HG03439 (cell line): ENCODE measurements around the gene UQCC5.

ENCODE experiments used
- ATAC-seq: cut with Tn5 transposase; IDR thresholded peaks from one replicate; pipeline ENCODE4 v1.9.1; 2021; ENCODE audit warnings: mild to moderate bottlenecking, moderate library complexity; ENCODE audit not compliant: unreplicated experiment

Gene UQCC5

DNA sequence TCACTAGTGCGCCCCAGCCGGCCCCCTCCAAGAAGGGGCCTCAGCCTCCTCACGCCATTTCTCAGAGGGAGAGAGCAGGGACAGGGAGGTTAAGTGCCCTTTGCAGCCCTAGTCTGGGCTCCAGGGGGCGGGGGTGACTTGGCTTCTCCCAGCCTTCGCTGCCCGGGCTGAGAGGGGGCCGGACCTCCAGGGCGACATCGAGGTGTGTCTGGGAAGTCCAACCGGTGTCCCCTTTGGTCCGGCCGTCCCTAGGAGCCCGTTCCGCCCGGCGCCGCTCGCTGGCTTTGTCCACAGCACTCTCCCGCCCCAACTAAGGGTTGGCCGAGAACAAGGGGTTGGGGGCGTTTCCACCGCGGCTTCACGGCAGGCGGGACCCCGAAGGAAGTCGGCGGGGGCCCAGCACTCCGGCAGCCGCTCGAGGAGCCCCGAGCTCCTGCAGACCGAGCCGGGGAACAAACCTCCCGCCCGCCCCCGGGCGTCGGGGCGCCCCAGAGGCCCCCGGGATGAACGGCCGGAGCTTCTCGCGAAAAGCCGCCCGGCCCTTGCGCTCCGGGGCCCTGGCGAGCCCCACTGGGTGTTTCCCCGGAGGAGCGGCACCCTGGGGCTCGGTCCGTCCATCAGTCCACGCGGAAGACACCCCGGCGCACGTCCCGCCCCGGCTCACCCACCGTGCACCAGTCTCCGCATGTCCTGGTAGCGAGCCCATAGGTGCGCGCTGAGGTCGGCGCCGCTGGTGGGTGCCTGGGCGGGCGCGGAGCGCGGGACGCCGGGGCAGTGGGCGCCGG, 3.4 kb upstream of the UQCC5 start:
- no peak for ATAC-seq

DNA sequence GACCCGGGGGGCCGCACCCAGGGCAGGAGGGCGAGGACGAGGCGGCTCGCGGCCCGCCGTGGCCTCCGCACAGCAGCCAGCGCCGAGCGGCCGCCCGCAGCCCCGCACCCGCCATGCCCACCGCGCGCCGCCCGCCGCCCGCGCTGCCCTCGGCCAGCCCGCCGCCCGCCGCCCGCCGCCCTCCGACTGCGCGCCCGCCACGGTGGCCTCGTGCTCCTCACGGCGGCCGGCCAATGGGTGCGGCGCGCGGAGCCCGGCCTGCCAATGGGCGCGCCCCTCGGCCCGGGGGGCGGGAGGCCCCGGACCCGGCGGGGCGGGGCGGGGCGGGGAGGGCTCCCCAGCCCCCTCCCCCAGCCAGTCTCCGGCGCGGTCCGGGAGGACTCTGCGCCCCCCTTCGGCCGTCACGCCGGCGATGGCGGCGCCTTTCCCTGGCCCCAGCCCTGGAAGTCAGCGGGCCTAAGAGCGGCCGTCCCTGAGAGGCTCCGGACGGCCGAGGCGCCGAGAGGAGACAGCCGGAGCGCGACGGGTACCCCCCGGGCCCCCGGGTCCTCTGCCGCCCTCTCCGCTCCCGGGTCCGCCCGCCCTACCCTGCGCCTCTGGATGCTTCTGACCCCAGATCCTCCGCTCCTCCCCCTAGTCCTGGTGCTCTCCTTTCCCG, 2.7 kb upstream of the UQCC5 start, which contains the start of gene NT5DC2:
TSS of gene NT5DC2 (minus strand) at position 235 of the 658 bp plus-strand sequence. CDS start at position 115, 120 bp downstream.
- peak; percentile 37 for ATAC-seq

DNA sequence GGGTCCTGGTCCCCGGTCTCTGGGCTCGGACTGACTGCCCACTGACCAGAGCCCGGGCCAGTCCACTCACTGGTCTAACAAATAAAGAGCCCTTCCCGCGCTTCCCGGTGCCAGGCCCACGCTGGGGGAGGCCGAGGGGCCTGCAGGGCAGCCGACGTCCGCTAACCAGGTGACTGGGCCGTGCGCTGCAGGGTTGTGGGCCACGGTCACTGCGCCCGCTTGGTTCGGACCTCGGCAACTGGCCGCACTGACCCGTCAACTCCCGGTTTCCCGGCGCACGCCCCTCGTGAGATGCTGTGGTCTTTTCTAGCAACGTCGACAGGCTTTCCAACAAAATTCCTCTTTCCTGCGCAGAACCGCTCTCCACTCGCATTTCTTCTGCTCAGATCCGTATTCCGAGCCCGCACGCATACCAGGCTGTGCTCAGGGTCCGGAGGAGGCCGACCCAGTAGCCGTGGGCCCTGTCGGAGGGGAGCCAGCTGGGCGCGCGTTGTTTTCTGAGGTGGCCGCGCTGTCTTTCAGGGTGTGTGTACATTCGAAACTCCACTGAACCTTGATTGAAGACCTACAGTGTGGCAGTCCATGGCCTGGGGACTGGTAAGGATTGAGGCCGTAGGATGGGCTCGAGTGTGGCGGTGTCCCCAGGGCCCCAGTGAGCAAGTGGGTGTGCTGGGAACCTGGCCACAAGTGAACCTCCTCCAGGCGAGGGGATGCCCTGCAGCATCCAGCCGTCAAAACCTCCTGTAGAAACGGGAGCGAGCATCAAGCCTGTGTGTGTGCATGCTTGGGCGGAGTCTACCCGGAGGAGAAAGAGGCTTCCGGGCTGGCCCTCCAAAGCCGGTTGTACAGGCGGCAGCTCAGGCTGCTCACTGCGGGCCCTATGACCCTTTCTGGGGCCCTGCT, 1.9 kb upstream of the UQCC5 start:
- ATAC-seq, result no peak

DNA sequence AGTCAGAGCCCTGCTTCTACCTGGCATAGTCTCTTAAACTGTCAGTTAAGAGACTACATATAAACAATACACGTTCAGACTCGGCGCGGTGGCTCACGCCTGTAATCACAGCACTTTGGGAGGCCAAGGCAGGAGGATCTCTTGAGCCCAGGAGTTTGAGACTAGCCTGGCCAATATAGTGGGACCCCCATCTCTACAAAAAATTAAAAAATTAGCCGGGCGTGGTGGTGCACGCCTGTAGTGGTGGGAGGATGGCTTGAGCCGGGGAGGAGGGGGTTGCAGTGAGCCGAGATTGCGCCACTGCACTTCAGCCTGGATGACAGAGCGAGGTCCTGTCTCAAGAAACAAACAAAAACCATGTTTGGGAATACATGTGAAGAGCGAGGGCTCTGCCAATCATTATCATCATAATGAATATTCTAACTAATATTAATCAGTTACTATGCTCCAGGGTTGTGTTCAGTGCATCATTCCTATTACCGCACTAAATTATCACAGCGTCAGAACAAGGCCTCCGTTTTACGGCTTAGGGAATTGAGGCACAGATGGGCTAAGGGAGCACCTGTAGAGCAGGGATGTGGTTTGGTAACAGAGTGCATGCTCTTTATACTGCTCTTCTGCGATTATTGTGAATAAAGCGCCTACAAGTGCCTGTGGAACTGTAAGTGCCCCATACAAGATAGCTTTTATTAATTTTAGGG, 844 bp upstream of the UQCC5 start:
- no peak for ATAC-seq

- no peak for ATAC-seq
Measured at GRCh38 chr3:52536112-52536368, 365 bp upstream of the UQCC5 start.

GRCh38 chr3:52537165-52537620, 788 bp downstream of the UQCC5 start:
- ATAC-seq, result no peak

DNA sequence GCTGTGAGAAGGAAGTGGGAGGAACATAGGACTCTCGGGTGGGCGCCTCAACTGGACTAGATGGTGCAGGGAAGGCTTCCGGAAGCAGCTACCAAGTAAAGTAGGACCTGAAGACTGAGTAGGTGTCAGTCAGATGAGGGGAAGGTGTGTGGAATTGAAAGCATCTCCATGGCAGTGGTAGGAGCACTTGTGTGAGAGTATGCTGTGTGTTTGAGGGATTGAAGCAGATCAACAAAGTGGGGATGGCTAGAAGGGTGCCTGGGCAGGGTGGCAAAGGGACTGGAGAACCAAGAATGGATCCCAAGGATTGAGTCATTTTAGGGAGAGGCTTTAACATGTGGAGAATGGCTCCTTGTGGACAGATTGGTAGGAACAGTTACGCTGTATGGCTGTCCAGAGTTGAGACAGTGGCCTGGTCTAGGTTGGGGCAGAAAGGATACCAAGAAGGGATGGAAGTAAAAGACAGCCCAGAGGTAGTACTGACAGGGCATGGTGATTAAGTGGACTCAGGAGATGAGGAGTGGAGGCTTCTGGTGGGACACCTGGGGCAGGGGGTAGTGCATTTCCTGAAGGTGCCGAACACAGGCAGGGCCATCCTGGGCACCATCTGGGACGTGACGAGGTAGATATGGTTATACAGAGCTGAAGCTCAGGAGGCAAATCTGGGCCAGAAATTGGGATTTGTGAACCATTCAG, 1.5 kb downstream of the UQCC5 start:
- no peak for ATAC-seq

- no peak for ATAC-seq
Measured at GRCh38 chr3:52539010-52539653, 2.7 kb downstream of the UQCC5 start.

DNA sequence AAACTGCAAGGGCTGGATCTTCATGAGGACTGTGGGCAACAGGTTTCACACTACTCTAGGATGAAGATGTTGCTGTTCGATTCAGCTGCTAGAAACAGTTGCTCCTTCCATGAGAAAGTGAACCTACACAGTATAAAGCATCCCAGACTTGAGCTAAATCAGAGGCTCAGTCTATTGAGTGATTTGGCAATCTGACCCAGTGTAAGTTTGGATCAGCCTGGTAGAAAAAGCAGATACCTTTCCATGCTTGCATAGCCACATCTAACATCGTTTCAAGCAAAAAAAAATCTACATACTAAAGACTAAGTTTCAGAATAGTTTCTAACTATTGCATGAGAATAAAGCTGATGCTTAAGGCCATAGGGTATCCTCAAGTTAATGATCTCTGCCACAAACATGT, 4.6 kb downstream of the UQCC5 start:
- ATAC-seq, result no peak

DNA sequence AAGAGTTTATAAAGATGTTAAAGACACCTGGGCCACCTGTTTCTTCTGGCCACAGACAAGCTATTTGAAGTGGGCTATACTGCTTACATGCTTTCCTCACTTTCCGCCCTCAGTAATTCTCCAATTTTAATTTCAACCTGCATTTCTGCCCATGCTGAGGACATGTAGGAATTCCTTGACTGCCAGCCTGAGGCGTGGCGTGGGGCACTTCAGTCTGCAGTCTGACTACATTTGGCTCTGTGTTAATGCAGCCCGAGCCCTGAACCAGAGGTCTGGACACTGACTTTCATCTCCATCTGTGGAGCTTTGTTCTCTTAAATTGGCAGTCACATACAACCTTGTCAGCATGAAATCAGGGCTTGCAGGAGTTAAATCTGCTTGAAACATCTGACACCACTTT, 8.5 kb downstream of the UQCC5 start:
- no peak for ATAC-seq

- no peak for ATAC-seq
Measured at GRCh38 chr3:52546111-52546901, 9.9 kb downstream of the UQCC5 start.

GRCh38 chr3:52547143-52547542, 10.7 kb downstream of the UQCC5 start:
- no peak for ATAC-seq

GRCh38 chr3:52551118-52551517, 14.7 kb downstream of the UQCC5 start:
- ATAC-seq, result no peak

GRCh38 chr3:52552089-52552488, 15.7 kb downstream of the UQCC5 start:
- ATAC-seq, result no peak

GRCh38 chr3:52554026-52554755, 17.8 kb downstream of the UQCC5 start:
- ATAC-seq, result no peak

DNA sequence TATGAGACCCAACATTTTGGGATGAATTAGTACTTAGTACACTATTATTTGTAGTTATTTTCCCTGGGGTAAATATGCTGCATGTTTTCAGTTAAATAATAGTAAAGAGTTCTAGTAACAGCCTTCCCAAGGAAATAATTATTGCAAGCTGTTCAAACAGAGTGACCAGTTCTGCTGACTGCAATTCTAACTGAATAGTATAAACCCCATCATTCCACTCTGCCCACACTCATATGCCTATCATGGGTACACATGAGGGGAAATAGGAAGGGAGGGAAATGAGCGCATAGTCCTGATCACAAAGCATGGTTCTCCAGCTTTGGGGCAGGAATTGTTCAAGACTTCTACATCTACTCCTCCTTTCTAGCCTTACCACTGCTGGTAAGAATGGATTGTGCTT, 18.7 kb downstream of the UQCC5 start:
- no peak for ATAC-seq

DNA sequence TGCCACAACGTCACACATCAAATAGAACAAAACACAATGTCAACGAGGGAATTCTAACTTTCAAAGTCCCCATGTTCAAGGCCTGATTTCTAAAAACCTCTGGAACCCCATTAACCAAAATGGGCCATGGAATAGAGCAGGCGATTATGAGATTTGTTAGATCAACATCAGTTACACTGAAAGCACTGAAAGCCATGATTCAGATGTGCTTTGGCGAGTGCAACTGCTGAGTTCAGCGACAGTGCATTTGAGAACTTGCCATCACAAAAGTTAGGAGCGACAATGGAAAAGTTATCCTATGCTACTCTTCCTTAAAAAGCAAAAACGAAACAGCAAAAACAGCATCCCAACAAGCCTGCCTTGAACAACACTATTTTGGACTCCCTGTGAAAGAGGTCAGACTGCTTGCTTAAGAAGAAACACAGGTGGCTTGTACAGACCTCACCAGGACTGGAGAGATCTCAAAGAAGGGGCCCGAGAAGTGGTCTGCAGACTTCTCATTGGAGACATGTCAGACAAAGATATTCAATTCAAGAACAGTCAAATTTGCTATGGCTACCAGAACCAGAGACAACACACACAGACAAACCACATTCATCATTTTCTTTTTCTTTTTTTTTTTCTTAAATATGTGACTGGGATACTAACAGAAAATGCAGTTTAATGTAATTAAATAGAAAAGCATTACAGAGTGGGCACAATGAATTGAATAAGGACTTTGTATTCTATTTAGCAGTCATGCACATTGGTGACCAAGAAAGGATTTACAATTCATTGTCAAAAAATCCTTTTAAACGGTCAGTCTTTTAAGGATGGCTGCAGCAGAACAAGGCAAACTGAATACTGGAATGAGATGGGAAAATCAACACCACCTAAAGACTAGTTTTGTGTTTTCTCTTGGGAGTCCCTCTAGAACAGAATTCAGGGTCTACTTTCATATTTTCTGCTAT, 20.9 kb downstream of the UQCC5 start:
- no peak for ATAC-seq
